ENCODE results near the gene ZBTB16.

GRCh38 chr11:114183044-114183511 lies 123.6 kb downstream of the ZBTB16 start:
- TF ChIP-seq REST (tag by site-specific recombination; IDR thresholded peaks at IDR 0.05), result no peak
- no peak for TF ChIP-seq CTCF (tag by site-specific recombination; IDR thresholded peaks at IDR 0.05)
- no peak for TF ChIP-seq ZBTB7A (tag by site-specific recombination; IDR thresholded peaks at IDR 0.05; ENCODE audit: low read depth)

All from HEK293 (cell line).